ENCODE measurements around the gene MEGF9. TPM values are rescaled to one million over a fixed set of nuclear protein-coding genes. Genes with fewer than 3 reads are reported as not detected.

The MEGF9 gene
- total RNA-seq, 3 donors from 2014 or later (not counting 1 experiment from before 2014, with no cell fraction given) = 17.5 to 25.9 (median 22.3) TPM

DNA sequence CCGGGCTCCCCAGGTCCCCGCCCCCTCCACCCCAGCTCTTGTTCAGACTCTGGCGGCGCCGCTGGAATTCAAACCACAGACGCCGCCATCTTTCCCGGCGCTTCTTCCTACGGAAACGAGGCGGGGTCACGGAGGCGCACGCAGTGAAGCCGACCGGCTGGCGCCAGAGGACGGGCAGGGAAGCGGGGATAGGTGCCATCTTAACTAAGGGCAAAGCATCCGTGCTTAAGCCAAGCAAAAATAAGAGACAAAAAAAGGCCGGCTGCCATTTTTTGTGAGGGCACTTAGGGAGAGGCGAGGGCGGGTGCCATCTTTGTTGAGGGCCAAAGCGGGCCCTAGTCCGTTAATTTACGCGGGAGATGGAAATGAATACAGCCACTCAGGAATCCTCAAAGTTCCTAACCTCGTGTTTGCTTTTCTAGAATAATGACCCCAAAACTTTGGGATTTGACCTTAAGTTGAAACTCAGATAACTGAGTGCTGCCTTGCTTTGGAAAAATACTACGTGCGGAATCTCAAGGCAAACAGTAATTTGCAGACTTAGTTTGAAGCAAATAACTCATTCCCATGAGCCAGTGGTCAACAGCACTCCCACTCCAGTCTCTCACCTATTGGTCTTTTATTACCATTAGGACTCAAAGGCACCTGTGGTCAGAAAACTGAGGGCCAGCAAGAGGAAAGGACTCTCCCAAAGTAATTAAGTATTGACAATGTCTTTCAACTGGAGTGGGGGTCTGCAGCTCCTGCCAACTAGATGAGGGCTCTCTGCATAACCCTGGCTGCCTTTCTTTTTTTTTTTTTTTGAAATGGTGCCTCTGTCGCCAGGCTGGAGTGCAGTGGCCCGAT, 134.0 kb downstream of the MEGF9 start, which contains the start of gene CDK5RAP2:
TSS of gene CDK5RAP2 (minus strand) at position 117 of the 846 bp plus-strand sequence. CDS start 189 bp downstream, outside the sequence.
- Mint-ChIP-seq H3K36me3 (no peaks in the 10 kb centered on the region), H3K9me3 (no peaks in the 10 kb centered on the region), H3K4me1 (peaks cover 29 to 44% of the 10 kb centered on the region in 2 donors), H3K4me3 (peak within 1 kb of the TSS; percentile 96), H3K27me3 (ENCODE audit: low read depth in 2 of 2) (no peaks in the 10 kb centered on the region), H3K27ac (peak within 1 kb of the TSS; percentile 92 to 95)
- peak; percentile 96 to 98 (median 97) for ATAC-seq
- WGBS (ENCODE audit: insufficient coverage) = 9% methylated on average over 32 of the region's 33 CpGs
- intact Hi-C loops (cut with micrococcal nuclease) = loop anchor here (2.0 kb wide), 1 partner anchor 135 kb away; the partner anchor contains the start of gene MEGF9
- TF ChIP-seq, protein P1, sequence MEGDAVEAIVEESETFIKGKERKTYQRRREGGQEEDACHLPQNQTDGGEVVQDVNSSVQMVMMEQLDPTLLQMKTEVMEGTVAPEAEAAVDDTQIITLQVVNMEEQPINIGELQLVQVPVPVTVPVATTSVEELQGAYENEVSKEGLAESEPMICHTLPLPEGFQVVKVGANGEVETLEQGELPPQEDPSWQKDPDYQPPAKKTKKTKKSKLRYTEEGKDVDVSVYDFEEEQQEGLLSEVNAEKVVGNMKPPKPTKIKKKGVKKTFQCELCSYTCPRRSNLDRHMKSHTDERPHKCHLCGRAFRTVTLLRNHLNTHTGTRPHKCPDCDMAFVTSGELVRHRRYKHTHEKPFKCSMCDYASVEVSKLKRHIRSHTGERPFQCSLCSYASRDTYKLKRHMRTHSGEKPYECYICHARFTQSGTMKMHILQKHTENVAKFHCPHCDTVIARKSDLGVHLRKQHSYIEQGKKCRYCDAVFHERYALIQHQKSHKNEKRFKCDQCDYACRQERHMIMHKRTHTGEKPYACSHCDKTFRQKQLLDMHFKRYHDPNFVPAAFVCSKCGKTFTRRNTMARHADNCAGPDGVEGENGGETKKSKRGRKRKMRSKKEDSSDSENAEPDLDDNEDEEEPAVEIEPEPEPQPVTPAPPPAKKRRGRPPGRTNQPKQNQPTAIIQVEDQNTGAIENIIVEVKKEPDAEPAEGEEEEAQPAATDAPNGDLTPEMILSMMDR (IDR thresholded peaks at IDR 0.05) = no peak
- Histone ChIP-seq H3K27me3 (ENCODE audit: control insufficient read depth, insufficient read depth, low read length) (no peaks in the 10 kb centered on the region), H3K9me3 (ENCODE audit: control insufficient read depth, insufficient read depth, low read length) (no peaks in the 10 kb centered on the region), H3K27ac (ENCODE audit: low read length) (peak within 1 kb of the TSS; percentile 88), H3K4me3 (ENCODE audit: low read length) (peak within 1 kb of the TSS; percentile 95), H3K36me3 (ENCODE audit: control insufficient read depth, insufficient read depth, low read length) (no peaks in the 10 kb centered on the region), H3K4me1 (ENCODE audit: control insufficient read depth, insufficient read depth, low read length) (peaks cover 28% of the 10 kb centered on the region)
- peak; percentile 85 to 97 for DNase-seq

DNA sequence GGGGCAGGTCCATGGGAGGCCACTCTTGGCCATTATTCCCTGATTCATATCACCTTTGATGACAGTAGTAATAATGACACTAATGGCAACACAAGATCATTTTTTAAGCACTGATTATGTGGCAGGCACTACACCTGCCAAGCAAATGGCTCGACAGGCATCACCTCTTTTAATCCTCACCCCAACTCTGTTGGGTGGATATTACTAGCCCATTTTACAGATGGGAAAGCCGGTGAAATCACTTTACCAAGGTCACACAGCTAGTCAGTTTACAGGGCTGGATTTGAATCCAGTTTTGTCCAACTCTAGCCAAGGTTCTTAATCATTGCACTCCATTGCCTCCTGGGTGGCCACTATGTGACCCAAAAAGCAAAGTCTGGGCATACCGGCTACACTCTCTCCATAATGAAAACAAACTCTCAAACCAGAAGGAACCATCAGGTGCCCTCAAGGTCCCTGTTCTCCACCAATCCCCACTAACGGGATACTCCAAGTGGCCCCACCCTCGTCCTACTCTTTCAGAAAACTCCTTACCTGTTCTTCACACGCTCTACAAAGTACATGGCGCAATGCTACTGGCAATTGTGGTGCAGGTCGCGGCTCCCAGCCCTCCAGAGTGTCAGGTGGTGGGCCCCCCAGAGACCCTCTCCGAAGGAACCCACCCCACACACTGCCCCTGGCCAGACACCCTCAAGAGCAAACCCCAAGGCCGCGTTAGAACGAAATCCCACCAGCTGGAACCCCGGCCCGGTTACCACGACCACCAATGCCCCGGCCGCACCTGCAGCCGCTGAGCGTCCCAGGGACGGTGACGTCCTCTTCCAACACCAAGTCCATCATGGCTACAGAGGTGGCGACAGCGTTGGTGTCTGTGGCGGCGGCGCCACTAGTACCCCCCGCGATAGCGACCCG, 134.9 kb downstream of the MEGF9 start:
- peak overlapping the region; percentile 95 for H3K4me3 ChIP-seq (ENCODE audit: low read length)
- Mint-ChIP-seq H3K27ac (peak overlapping the region; percentile 92 to 95), H3K27me3 (ENCODE audit: low read depth in 2 of 2) (no peaks in the 10 kb centered on the region), H3K4me3 (peak overlapping the region; percentile 96), H3K4me1 (peaks cover 29 to 45% of the 10 kb centered on the region in 2 donors), H3K9me3 (no peaks in the 10 kb centered on the region), H3K36me3 (no peaks in the 10 kb centered on the region)
- DNase-seq = no peak
- H3K27me3 ChIP-seq (ENCODE audit: control insufficient read depth, insufficient read depth, low read length) = no peaks in the 10 kb centered on the region
- WGBS (ENCODE audit: insufficient coverage) = 7% methylated on average over 31 of the region's 31 CpGs
- H3K36me3 ChIP-seq (ENCODE audit: control insufficient read depth, insufficient read depth, low read length) = no peaks in the 10 kb centered on the region
- ATAC-seq = no peak
- peak overlapping the region; percentile 88 for H3K27ac ChIP-seq (ENCODE audit: low read length)
- TF ChIP-seq, protein P1 (IDR thresholded peaks at IDR 0.05) = no peak
- H3K4me1 ChIP-seq (ENCODE audit: control insufficient read depth, insufficient read depth, low read length) = peaks cover 28% of the 10 kb centered on the region
- no peaks in the 10 kb centered on the region for H3K9me3 ChIP-seq (ENCODE audit: control insufficient read depth, insufficient read depth, low read length)
- intact Hi-C loops (cut with micrococcal nuclease) = loop anchor here (2.0 kb wide), 1 partner anchor 135 kb away; the partner anchor contains the start of gene MEGF9

DNA sequence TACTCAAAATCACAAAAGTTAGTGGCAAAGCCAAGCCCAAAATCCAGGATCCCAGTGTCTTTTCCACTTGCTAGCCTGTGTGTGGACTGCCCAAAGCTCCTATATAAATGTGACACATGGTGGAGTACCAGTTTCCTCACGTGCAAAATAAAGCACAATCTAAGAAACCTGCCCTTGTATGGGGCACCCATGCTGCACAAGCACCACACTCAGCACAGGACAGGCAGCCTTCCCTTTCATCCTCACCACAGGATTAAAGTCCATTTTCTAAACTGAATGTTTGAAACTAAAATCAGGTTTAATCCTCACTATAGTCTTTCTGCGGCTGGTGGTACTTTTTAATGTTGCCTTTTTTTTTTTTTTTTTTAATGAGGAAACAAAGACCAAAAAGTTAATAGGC, 139.8 kb downstream of the MEGF9 start:
- Mint-ChIP-seq H3K36me3 (no peaks in the 10 kb centered on the region), H3K4me3 (no peak overlapping the region), H3K27ac (no peak overlapping the region), H3K27me3 (ENCODE audit: low read depth in 2 of 2) (no peaks in the 10 kb centered on the region), H3K9me3 (no peaks in the 10 kb centered on the region), H3K4me1 (peaks cover 19 to 36% of the 10 kb centered on the region in 2 donors)
- no peak overlapping the region for H3K27ac ChIP-seq (ENCODE audit: low read length)
- TF ChIP-seq, protein P1 (IDR thresholded peaks at IDR 0.05) = no peak
- no peaks in the 10 kb centered on the region for H3K27me3 ChIP-seq (ENCODE audit: control insufficient read depth, insufficient read depth, low read length)
- peaks cover 11% of the 10 kb centered on the region for H3K4me1 ChIP-seq (ENCODE audit: control insufficient read depth, insufficient read depth, low read length)
- no peaks in the 10 kb centered on the region for H3K9me3 ChIP-seq (ENCODE audit: control insufficient read depth, insufficient read depth, low read length)
- DNase-seq = no peak
- peaks cover 20% of the 10 kb centered on the region for H3K36me3 ChIP-seq (ENCODE audit: control insufficient read depth, insufficient read depth, low read length)
- no peak for ATAC-seq
- WGBS (ENCODE audit: insufficient coverage) = 85% methylated on average over 1 of the region's 2 CpGs
- H3K4me3 ChIP-seq (ENCODE audit: low read length) = no peak overlapping the region
- intact Hi-C loops (cut with micrococcal nuclease) = no loop called here

Measured in natural killer cell (primary cell).